Central memory CD8-positive, alpha-beta T cell (primary cell): ENCODE measurements around the gene ALG12.
A peak's percentile ranks its signal among the peaks of the same experiment; 100 is the strongest.

ENCODE experiments used
- ATAC-seq: fragments of 150-1000 bp; cut with Tn5 transposase; replicated peaks from 2 replicates; pipeline ENCODE4 v1.10.0; 2022; ENCODE audit warnings: mild to moderate bottlenecking, moderate FRiP score, moderate number of reproducible peaks; ENCODE audit not compliant: poor library complexity, severe bottlenecking; ENCODE audit errors: extremely low read depth
- DNase-seq, 2 donors: peaks; one replicate each; pipeline ENCODE4 v3.0.0; 2021; ENCODE audit warnings: low spot score in 2 of 2
- H3K27ac Mint-ChIP-seq: one replicate; pipeline ENCODE4 v1.8.0; 2022; ENCODE audit warnings: low read depth, mild to moderate bottlenecking, moderate library complexity, mixed read lengths
- H3K27me3 Mint-ChIP-seq: one replicate; pipeline ENCODE4 v1.8.0; 2022; ENCODE audit warnings: mixed read lengths
- H3K36me3 Mint-ChIP-seq: one replicate; pipeline ENCODE4 v1.8.0; 2022; ENCODE audit warnings: mild to moderate bottlenecking, moderate library complexity, mixed read lengths; ENCODE audit not compliant: insufficient read depth
- H3K4me1 Mint-ChIP-seq: one replicate; pipeline ENCODE4 v1.8.0; 2022; ENCODE audit warnings: mixed read lengths
- H3K4me3 Mint-ChIP-seq: one replicate; pipeline ENCODE4 v1.8.0; 2022; ENCODE audit warnings: mild to moderate bottlenecking, moderate library complexity, mixed read lengths
- H3K9me3 Mint-ChIP-seq: one replicate; pipeline ENCODE4 v1.8.0; 2022; ENCODE audit warnings: mixed read lengths

ALG12 gene

DNA sequence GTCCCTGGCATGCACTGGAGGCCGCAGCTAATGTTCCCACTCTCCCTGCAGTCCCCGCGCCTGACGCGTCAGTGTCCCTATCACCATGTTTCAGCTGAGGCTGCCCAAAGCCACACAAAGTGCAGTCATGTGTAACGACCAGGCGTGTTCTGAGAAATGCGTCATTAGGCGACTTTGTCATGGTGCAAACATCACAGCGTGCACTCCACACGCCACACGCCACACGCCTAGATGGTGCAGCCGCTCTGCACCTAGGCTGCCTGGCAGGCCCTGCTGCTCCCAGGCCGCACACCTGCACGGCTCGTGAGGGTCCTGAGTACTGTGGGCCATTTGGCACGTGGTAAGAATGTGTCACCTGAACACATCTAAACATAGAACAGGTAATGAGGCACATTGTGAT is 2.6 kb upstream of the ALG12 start:
- Mint-ChIP-seq H3K9me3 (no peaks in the 10 kb centered on the region), H3K4me1 (peaks cover 32% of the 10 kb centered on the region), H3K27ac (no peak overlapping the region), H3K36me3 (peaks cover 18% of the 10 kb centered on the region), H3K4me3 (peak overlapping the region; percentile 71), H3K27me3 (no peaks in the 10 kb centered on the region)
- DNase-seq (no peak), ATAC-seq (no peak)

DNA sequence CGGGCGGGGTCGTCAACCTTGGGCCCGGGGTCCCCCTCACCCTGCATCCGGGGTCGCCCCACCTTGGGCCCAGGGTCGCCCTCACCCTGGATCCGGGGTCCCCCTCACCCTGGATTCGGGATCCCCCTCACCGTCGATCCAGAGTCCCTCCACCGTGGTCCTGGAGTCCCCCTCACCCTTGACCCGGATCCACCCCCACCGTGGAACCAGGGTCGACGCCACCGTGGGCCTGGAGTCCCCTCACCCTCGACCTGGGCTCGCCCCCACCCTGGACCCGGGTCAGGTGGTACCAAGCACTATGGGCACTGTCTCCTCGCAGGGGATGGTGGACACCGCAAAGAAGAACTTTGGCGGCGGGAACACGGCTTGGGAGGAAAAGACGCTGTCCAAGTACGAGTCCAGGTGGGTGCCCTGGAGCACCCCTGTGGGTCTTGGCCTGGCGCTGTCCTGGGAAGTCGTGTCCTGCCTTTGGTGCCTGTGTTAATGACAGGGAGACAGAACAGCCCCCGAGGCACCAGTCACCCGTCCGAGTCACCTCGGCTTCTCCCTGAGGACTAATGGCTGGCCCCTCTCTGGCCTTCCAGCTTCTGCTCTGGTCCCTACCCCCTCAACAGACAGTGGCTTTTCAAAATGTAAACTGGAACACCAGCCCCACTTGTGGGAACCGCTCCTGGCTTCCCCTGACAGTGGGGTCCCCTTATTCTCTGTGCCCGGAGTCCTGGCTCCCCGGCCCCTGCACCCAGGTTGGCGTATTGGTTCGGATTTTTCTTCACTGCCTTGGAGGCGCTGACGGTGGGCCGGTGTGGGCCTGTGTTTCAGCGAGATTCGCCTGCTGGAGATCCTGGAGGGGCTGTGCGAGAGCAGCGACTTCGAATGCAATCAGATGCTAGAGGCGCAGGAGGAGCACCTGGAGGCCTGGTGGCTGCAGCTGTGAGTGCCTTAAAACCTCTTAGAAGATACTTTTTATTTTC is 958 bp upstream of the ALG12 start:
- H3K4me1 Mint-ChIP-seq: peaks cover 22% of the 10 kb centered on the region
- H3K4me3 Mint-ChIP-seq: peak overlapping the region; percentile 71
- DNase-seq: no peak
- no peaks in the 10 kb centered on the region for H3K27me3 Mint-ChIP-seq
- H3K9me3 Mint-ChIP-seq: no peaks in the 10 kb centered on the region
- ATAC-seq: no peak
- peak overlapping the region; percentile 22 for H3K27ac Mint-ChIP-seq
- peaks cover 14% of the 10 kb centered on the region for H3K36me3 Mint-ChIP-seq

DNA sequence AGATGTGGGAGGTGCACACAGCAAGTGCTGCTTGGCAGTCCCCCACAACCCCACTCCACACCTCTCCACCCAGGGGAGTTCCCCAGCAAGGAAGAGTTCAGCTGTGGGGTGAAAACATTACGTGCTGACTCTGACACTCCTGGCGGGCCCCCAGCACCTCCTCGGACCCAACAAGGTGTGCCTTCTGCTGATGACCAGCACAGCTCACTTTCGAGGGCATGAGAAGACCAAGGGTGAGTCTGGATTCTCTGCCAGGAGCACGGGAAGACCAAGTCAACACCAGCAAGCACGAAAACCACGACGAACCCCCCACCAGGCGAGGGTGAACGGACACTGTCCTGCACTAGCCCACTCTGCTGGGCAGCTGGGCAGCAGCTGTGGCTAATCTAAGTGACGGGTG is 1.4 kb downstream of the ALG12 start:
- no peaks in the 10 kb centered on the region for H3K27me3 Mint-ChIP-seq
- ATAC-seq: no peak
- H3K4me1 Mint-ChIP-seq: peaks cover 22% of the 10 kb centered on the region
- no peak for DNase-seq
- peaks cover 20% of the 10 kb centered on the region for H3K36me3 Mint-ChIP-seq
- no peaks in the 10 kb centered on the region for H3K9me3 Mint-ChIP-seq
- peak overlapping the region; percentile 80 for H3K4me3 Mint-ChIP-seq
- peak overlapping the region; percentile 64 for H3K27ac Mint-ChIP-seq

DNA sequence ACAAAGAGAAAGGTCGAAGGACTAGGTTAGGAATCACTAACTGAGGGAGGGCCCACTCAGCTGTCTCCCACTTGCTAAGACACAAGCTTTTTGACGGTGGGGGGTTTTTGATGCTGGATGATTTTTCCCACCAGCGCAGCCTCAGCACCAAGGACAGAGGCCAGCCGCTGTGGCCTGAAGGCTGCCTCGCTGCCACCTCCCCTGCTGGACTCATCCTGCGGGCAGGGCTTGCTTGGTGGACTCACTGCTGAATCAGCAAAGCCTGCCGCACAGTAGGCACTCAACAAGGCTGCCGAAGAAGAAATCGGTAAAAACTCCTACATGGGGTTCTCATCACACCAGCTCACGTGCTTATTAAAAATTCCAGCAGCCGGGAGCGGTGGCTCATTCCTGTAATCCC is 2.6 kb downstream of the ALG12 start:
- H3K4me1 Mint-ChIP-seq: peaks cover 22% of the 10 kb centered on the region
- ATAC-seq: no peak
- H3K27ac Mint-ChIP-seq: no peak overlapping the region
- DNase-seq: no peak
- H3K9me3 Mint-ChIP-seq: no peaks in the 10 kb centered on the region
- H3K36me3 Mint-ChIP-seq: peaks cover 22% of the 10 kb centered on the region
- no peaks in the 10 kb centered on the region for H3K27me3 Mint-ChIP-seq
- H3K4me3 Mint-ChIP-seq: no peak overlapping the region

DNA sequence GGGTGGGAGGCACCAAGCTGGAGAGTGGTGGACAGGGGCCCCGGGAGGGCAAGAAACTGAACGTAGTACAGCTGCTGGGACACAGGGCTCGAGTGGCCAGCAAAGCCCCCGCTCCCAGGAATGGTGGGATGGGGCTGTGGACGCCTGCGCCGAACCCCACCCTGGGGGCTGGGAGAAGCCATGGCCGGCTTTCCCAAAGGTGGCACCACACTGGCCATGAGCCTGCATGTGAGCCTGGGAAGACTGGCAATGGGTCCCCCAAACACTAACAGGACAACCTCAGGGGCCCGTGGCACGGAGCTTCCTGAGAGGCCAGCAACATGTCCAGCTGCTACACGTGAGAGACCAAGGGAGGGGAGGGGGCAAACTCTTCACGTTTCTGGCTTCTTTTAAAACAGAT is 4.0 kb downstream of the ALG12 start:
- no peaks in the 10 kb centered on the region for H3K27me3 Mint-ChIP-seq
- no peak overlapping the region for H3K4me3 Mint-ChIP-seq
- no peak for ATAC-seq
- H3K4me1 Mint-ChIP-seq: peaks cover 12% of the 10 kb centered on the region
- DNase-seq: no peak
- H3K36me3 Mint-ChIP-seq: peaks cover 20% of the 10 kb centered on the region
- no peaks in the 10 kb centered on the region for H3K9me3 Mint-ChIP-seq
- no peak overlapping the region for H3K27ac Mint-ChIP-seq

DNA sequence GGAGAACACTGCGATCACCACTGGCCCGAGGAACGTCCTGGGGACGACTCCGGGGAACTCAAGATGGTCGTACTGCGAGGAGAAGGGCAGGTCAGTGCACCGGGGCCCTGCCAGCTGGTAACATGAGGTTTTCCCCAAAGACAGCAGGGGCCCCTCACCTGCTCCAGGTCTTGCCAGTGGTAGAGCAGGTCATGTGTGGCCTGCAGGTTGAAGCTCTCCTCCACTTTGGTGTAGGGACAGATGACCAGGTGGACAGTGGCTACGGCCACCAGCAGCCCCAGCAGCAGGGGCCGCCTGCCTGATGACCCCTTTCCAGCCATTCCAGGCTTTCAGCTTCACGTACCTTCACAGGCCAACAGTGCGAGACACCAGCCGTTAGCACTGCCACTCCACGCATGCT is 4.8 kb downstream of the ALG12 start:
- H3K36me3 Mint-ChIP-seq: peaks cover 20% of the 10 kb centered on the region
- no peak overlapping the region for H3K4me3 Mint-ChIP-seq
- ATAC-seq: no peak
- peaks cover 12% of the 10 kb centered on the region for H3K4me1 Mint-ChIP-seq
- H3K27me3 Mint-ChIP-seq: no peaks in the 10 kb centered on the region
- DNase-seq: no peak
- H3K27ac Mint-ChIP-seq: no peak overlapping the region
- H3K9me3 Mint-ChIP-seq: no peaks in the 10 kb centered on the region

DNA sequence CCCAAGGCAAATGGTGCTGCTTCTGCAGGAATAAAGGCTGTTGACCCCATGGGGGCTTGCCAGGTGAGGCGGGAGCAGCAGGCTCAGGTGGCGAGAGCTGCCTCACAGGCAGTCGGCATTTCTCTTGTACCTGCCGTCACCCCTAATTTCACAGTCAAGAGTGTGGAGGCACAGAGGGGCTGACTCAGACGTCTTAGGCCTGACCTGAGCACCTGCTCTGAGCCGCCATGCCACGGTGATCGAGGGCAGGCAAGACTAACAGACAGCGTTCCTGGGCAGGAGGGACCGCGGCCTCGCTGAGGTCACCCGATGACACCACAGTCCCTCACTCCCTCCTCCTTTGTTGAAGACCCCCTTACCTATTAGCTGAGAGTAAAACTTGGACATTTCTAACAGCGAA is 5.2 kb downstream of the ALG12 start:
- ATAC-seq (no peak), DNase-seq (no peak)
- peaks cover 12% of the 10 kb centered on the region for H3K4me1 Mint-ChIP-seq
- H3K36me3 Mint-ChIP-seq: peaks cover 18% of the 10 kb centered on the region
- H3K27ac Mint-ChIP-seq: no peak overlapping the region
- no peaks in the 10 kb centered on the region for H3K27me3 Mint-ChIP-seq
- H3K9me3 Mint-ChIP-seq: no peaks in the 10 kb centered on the region
- no peak overlapping the region for H3K4me3 Mint-ChIP-seq

DNA sequence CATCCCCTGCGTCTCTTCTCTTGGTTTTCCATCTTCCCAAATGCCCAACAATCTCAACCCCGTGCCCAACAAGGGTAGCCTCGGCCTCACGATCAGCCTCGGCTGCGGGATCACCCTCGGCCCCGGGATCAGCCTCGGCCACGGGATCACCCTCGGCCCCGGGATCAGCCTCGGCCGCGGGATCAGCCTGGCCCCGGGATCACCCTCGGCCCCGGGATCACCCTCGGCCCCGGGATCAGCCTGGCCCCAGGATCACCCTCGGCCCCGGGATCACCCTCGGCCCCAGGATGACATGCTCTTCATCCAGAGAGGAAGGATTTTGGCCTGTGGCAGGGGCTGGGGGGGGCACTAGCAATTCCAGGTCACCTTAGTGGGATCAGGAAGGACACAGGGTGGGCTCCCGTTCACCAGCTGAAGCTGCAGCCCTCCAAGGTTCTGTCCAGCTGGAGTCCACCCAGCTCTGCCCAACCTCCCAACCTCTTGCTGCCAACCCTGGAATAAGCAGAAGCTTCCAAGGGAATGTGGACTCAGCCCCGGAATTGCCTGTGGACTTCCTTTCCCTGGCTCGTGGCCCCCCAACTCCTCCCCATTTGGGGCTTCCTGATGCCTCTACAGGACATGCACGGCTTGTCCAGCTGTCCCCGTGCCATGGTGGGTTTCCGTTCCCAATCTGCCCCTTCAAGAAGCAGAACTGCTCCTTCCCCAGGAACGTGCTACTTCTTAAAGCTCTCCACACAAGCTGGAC is 6.2 kb downstream of the ALG12 start:
- peaks cover 16% of the 10 kb centered on the region for H3K4me1 Mint-ChIP-seq
- no peaks in the 10 kb centered on the region for H3K27me3 Mint-ChIP-seq
- ATAC-seq: no peak
- no peaks in the 10 kb centered on the region for H3K9me3 Mint-ChIP-seq
- no peak for DNase-seq
- H3K27ac Mint-ChIP-seq: no peak overlapping the region
- H3K4me3 Mint-ChIP-seq: no peak overlapping the region
- H3K36me3 Mint-ChIP-seq: peaks cover 23% of the 10 kb centered on the region

DNA sequence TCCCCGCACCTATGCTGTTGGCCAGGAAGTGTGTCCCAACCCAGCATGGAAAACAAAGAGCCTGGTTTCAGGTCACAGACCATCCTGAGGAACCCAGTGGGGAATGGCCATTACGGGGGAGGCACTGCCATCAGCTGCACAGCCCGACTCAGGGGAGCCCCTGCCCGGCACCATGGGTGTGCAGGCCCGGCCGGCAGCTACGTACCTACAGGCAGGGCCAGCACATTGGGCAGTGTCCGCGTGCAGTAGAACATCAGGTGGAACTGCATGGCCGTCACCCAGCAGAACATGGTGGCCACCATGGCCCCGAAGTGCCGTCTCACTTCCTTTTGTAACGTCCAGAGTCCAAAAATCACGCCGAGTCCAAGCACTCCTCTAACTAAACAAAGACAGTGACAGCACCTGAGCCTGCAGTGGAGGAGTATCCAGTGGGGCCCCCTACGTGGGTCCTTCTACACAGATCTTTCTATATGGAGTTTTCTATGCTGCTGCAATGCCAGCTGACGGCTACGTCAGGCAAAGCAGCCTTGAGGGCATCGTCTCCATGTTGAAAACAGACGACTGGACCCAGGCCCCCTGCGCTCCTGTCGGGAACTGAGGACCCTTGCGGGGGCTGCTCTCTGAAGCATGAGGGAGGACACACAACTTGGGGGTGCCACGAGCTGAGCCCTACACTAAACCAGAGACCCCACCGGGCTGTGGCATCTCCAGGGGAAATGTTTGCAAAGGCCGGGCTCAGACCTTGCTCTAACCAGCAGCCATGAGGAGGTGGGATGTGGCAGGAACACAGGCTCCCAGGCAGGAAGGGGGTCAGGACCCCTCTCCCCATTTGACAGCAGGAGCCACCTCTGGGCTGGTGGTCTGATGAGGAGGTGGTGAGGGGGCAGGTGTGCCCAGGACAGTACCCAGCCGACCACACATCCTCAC is 7.7 kb downstream of the ALG12 start:
- DNase-seq: no peak
- Mint-ChIP-seq H3K4me1 (peaks cover 10% of the 10 kb centered on the region), H3K4me3 (no peak overlapping the region), H3K36me3 (peaks cover 21% of the 10 kb centered on the region), H3K27me3 (no peaks in the 10 kb centered on the region), H3K27ac (no peak overlapping the region), H3K9me3 (no peaks in the 10 kb centered on the region)
- no peak for ATAC-seq

DNA sequence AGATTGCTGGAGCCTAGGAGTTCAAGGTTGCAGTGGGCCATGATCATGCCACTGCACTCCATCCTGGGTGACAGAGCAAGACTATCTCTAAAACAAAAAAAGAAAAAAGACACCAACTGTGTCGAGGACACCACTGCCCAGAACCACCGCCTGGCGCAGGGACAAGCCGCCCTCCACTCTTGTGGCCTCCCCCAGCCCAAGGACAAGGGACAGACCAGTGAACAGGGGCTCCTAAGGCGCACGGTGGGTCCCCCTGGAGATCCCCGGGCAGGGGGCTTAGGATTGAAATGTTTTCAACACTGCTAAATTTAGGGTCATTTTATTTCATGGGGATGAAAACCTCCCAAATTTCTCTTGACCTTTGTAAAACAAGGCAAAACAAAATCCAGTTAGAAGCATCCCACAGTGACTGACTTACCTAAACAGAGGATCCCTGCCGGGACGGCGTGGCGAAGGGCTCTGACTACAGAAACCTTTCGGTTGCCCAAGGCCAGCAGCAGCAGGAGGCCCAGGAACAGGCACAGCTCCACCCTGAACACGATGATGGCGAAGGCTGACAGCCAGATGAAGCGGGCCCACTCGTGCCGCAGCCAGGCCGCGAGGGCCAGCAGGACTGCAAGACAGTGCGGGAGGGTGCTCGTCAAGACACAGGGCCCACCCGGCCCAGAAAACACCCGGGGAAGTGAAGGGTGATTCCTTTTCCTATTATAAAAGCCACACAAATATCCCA is 8.6 kb downstream of the ALG12 start:
- Mint-ChIP-seq H3K27ac (no peak overlapping the region), H3K36me3 (peaks cover 24% of the 10 kb centered on the region)

DNA sequence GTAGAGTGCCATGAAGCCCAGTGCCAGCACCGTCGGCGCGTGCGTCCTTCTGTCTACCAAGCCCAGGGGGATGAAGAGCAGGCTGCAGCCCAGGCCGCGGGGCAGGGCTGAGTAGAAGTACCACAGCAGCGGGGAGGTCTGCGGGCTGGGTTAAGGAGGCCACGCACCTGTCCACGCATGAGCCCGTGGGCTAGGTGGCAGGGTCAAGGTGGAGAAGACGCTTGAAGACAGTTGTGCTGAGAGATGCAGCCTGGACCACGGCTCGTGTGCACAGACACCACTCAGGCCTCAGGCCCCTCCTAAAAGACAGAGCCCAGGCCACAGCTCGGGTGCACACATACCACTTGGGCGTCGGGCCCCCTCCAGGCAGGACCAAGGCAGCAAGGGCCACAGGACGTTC is 10.4 kb downstream of the ALG12 start:
- no peaks in the 10 kb centered on the region for H3K27me3 Mint-ChIP-seq
- no peaks in the 10 kb centered on the region for H3K9me3 Mint-ChIP-seq
- H3K4me3 Mint-ChIP-seq: no peak overlapping the region
- peaks cover 18% of the 10 kb centered on the region for H3K36me3 Mint-ChIP-seq
- ATAC-seq: no peak
- peak overlapping the region; percentile 87 for H3K27ac Mint-ChIP-seq
- no peak for DNase-seq
- peaks cover 10% of the 10 kb centered on the region for H3K4me1 Mint-ChIP-seq

More for the DNA sequence above, 8.6 kb downstream of the ALG12 start:
- H3K27me3 Mint-ChIP-seq: no peaks in the 10 kb centered on the region
- H3K4me1 Mint-ChIP-seq: peaks cover 10% of the 10 kb centered on the region
- no peaks in the 10 kb centered on the region for H3K9me3 Mint-ChIP-seq
- no peak overlapping the region for H3K4me3 Mint-ChIP-seq
- ATAC-seq (no peak), DNase-seq (no peak)
